ENCODE data around the gene BBC3. TPM values are rescaled to one million over a fixed set of nuclear protein-coding genes. Genes with fewer than 3 reads are reported as not detected.

BBC3 gene
- polyA plus RNA-seq, 1 donor from 2014 or later = 15.6 TPM

DNA sequence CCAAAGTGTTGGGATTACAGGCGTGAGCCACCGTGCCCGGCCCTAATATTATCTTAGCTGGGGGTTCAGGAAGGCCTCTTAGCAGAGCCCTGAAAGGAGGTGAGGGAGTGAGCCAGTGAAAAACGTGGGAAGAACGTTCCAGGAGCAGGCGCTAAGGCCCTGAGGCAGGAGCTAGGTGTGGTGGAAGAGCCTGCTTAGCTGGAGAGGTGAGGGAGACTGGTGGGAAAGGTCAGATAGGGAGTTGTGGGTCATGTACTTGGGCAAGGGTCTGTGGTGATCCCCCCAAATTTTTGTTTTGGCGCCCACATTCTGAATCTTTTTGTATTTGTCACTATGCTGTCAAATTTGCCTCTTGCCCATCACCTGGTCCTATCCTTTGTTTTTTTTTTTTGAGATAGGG is 38.6 kb upstream of the BBC3 start:
- H3K36me3 ChIP-seq (ENCODE audit: insufficient read depth, low read length) = no peaks in the 10 kb centered on the region
- H3K9me2 ChIP-seq (ENCODE audit: insufficient read depth, low read length) = no peaks in the 10 kb centered on the region
- H3K27me3 ChIP-seq (ENCODE audit: insufficient read depth, low read depth, low read length) = no peaks in the 10 kb centered on the region
- no peaks in the 10 kb centered on the region for H4K20me1 ChIP-seq (ENCODE audit: insufficient read depth)
- TF ChIP-seq EZH2 (IDR thresholded peaks at IDR 0.05; ENCODE audit: borderline replicate concordance, insufficient read depth, low read length, poor library complexity, severe bottlenecking) (no peak), POLR2AphosphoS5 (IDR thresholded peaks at IDR 0.05) (no peak), SMC3 (conservative IDR thresholded peaks at IDR 0.05; ENCODE audit: poor library complexity) (no peak), TAF1 (IDR thresholded peaks at IDR 0.05; ENCODE audit: low read depth) (no peak), MXI1 (conservative IDR thresholded peaks at IDR 0.05; ENCODE audit: poor library complexity, severe bottlenecking) (no peak), EP300 (conservative IDR thresholded peaks at IDR 0.05; ENCODE audit: poor library complexity, severe bottlenecking) (no peak), RAD21 (conservative IDR thresholded peaks at IDR 0.05) (no peak)
- TF ChIP-seq, protein P1, sequence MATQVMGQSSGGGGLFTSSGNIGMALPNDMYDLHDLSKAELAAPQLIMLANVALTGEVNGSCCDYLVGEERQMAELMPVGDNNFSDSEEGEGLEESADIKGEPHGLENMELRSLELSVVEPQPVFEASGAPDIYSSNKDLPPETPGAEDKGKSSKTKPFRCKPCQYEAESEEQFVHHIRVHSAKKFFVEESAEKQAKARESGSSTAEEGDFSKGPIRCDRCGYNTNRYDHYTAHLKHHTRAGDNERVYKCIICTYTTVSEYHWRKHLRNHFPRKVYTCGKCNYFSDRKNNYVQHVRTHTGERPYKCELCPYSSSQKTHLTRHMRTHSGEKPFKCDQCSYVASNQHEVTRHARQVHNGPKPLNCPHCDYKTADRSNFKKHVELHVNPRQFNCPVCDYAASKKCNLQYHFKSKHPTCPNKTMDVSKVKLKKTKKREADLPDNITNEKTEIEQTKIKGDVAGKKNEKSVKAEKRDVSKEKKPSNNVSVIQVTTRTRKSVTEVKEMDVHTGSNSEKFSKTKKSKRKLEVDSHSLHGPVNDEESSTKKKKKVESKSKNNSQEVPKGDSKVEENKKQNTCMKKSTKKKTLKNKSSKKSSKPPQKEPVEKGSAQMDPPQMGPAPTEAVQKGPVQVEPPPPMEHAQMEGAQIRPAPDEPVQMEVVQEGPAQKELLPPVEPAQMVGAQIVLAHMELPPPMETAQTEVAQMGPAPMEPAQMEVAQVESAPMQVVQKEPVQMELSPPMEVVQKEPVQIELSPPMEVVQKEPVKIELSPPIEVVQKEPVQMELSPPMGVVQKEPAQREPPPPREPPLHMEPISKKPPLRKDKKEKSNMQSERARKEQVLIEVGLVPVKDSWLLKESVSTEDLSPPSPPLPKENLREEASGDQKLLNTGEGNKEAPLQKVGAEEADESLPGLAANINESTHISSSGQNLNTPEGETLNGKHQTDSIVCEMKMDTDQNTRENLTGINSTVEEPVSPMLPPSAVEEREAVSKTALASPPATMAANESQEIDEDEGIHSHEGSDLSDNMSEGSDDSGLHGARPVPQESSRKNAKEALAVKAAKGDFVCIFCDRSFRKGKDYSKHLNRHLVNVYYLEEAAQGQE (IDR thresholded peaks at IDR 0.05; ENCODE audit: borderline replicate concordance) = no peak
- TF ChIP-seq, protein P2, sequence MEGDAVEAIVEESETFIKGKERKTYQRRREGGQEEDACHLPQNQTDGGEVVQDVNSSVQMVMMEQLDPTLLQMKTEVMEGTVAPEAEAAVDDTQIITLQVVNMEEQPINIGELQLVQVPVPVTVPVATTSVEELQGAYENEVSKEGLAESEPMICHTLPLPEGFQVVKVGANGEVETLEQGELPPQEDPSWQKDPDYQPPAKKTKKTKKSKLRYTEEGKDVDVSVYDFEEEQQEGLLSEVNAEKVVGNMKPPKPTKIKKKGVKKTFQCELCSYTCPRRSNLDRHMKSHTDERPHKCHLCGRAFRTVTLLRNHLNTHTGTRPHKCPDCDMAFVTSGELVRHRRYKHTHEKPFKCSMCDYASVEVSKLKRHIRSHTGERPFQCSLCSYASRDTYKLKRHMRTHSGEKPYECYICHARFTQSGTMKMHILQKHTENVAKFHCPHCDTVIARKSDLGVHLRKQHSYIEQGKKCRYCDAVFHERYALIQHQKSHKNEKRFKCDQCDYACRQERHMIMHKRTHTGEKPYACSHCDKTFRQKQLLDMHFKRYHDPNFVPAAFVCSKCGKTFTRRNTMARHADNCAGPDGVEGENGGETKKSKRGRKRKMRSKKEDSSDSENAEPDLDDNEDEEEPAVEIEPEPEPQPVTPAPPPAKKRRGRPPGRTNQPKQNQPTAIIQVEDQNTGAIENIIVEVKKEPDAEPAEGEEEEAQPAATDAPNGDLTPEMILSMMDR (IDR thresholded peaks at IDR 0.05; ENCODE audit: poor library complexity, severe bottlenecking) = no peak
- H2AFZ ChIP-seq (ENCODE audit: low read depth, low read length) = no peak overlapping the region
- no peaks in the 10 kb centered on the region for H3K9me3 ChIP-seq (ENCODE audit: low read length)
- no peak overlapping the region for H3K4me2 ChIP-seq (ENCODE audit: low read length)
- no peak overlapping the region for H3K27ac ChIP-seq (ENCODE audit: low read length)
- H3K9ac ChIP-seq (ENCODE audit: low read length) = no peak overlapping the region
- H3F3A ChIP-seq (ENCODE audit: insufficient read depth, low read length, poor library complexity, severe bottlenecking) = no peaks in the 10 kb centered on the region
- H3K79me2 ChIP-seq (replicated peaks; ENCODE audit: insufficient read depth, low read length) = no peaks in the 10 kb centered on the region
- no peak overlapping the region for H3K4me3 ChIP-seq (ENCODE audit: low read length)

DNA sequence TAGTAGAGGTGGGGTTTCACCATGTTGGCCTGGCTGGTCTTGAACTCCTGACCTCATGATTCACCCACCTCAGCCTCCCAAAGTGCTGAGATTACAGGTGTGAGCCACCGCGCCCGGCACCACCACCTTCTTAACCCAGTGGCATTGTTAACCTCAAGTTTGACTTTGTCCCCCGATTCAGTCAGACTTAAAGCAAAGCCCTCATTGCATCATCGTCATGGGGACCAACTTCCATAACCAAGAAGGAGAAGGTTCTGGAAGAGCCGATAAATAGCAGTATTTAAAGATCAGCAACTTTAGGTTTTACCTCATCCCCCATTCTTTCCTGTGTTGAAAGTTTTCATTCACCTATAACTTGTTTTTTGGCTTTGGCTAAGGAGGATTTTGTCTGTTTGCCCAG is 37.0 kb upstream of the BBC3 start:
- Histone ChIP-seq H3K27ac (ENCODE audit: low read length) (no peak overlapping the region), H3K36me3 (ENCODE audit: insufficient read depth, low read length) (no peaks in the 10 kb centered on the region), H3K27me3 (ENCODE audit: insufficient read depth, low read depth, low read length) (no peaks in the 10 kb centered on the region), H3K79me2 (replicated peaks; ENCODE audit: insufficient read depth, low read length) (no peaks in the 10 kb centered on the region), H2AFZ (ENCODE audit: low read depth, low read length) (no peak overlapping the region), H3K9ac (ENCODE audit: low read length) (no peak overlapping the region), H3K9me3 (ENCODE audit: low read length) (no peaks in the 10 kb centered on the region), H4K20me1 (ENCODE audit: insufficient read depth) (no peaks in the 10 kb centered on the region), H3F3A (ENCODE audit: insufficient read depth, low read length, poor library complexity, severe bottlenecking) (no peaks in the 10 kb centered on the region), H3K4me2 (ENCODE audit: low read length) (no peak overlapping the region), H3K4me3 (ENCODE audit: low read length) (no peak overlapping the region), H3K9me2 (ENCODE audit: insufficient read depth, low read length) (no peaks in the 10 kb centered on the region)
- no peak for TF ChIP-seq TAF1 (IDR thresholded peaks at IDR 0.05; ENCODE audit: low read depth)
- TF ChIP-seq, protein P2 (IDR thresholded peaks at IDR 0.05; ENCODE audit: poor library complexity, severe bottlenecking) = no peak
- TF ChIP-seq, protein P1 (IDR thresholded peaks at IDR 0.05; ENCODE audit: borderline replicate concordance) = no peak
- TF ChIP-seq EP300 (conservative IDR thresholded peaks at IDR 0.05; ENCODE audit: poor library complexity, severe bottlenecking) = no peak
- no peak for TF ChIP-seq MXI1 (conservative IDR thresholded peaks at IDR 0.05; ENCODE audit: poor library complexity, severe bottlenecking)
- TF ChIP-seq SMC3 (conservative IDR thresholded peaks at IDR 0.05; ENCODE audit: poor library complexity) = no peak
- TF ChIP-seq POLR2AphosphoS5 (IDR thresholded peaks at IDR 0.05) = no peak
- no peak for TF ChIP-seq RAD21 (conservative IDR thresholded peaks at IDR 0.05)

Measured in neural cell (in vitro differentiated cells).